Measurements from ENCODE around the gene ELOVL5.

DNA sequence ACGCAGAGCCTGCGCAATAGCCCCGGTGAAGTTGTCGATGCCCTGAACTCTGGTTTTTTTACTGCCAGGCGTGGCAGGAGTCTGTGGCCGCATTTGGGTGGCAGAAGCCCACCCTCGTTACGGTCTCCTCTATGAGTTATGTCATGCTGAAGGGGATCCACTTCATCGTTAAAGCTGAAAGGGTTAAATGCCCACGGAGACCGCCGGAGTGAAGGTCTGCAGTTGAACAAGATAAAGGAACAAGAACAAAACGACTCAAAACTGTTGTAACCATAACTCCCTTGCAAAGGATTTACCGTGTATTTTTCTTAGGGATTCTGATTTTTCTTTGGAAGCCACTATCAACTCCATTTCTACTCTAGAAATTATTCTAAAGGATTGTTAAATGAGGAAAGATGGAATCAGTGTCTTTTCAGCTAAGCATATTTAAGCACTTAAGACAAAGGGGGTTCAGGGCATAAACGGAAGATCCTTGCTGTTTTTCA, 501 bp upstream of the ELOVL5 start:
- TF ChIP-seq, protein P1, sequence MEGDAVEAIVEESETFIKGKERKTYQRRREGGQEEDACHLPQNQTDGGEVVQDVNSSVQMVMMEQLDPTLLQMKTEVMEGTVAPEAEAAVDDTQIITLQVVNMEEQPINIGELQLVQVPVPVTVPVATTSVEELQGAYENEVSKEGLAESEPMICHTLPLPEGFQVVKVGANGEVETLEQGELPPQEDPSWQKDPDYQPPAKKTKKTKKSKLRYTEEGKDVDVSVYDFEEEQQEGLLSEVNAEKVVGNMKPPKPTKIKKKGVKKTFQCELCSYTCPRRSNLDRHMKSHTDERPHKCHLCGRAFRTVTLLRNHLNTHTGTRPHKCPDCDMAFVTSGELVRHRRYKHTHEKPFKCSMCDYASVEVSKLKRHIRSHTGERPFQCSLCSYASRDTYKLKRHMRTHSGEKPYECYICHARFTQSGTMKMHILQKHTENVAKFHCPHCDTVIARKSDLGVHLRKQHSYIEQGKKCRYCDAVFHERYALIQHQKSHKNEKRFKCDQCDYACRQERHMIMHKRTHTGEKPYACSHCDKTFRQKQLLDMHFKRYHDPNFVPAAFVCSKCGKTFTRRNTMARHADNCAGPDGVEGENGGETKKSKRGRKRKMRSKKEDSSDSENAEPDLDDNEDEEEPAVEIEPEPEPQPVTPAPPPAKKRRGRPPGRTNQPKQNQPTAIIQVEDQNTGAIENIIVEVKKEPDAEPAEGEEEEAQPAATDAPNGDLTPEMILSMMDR (conservative IDR thresholded peaks at IDR 0.05; ENCODE audit: low read depth in 2 of 2), result no peak
- TF ChIP-seq STAT1 (IDR thresholded peaks at IDR 0.05; ENCODE audit: unreplicated experiment) (no peak), POLR2AphosphoS5 (IDR thresholded peaks at IDR 0.05; ENCODE audit: low read depth) (no peak), CREB1 (CRISPR knock-in tag; IDR thresholded peaks at IDR 0.05; ENCODE audit: low read depth) (no peak), EZH2 (IDR thresholded peaks at IDR 0.05; ENCODE audit: low read depth, unreplicated experiment) (no peak), EZH2phosphoT487 (IDR thresholded peaks at IDR 0.05; ENCODE audit: unreplicated experiment) (no peak), JUNB (IDR thresholded peaks at IDR 0.05; ENCODE audit: unreplicated experiment) (no peak)
- TF ChIP-seq, protein P2, sequence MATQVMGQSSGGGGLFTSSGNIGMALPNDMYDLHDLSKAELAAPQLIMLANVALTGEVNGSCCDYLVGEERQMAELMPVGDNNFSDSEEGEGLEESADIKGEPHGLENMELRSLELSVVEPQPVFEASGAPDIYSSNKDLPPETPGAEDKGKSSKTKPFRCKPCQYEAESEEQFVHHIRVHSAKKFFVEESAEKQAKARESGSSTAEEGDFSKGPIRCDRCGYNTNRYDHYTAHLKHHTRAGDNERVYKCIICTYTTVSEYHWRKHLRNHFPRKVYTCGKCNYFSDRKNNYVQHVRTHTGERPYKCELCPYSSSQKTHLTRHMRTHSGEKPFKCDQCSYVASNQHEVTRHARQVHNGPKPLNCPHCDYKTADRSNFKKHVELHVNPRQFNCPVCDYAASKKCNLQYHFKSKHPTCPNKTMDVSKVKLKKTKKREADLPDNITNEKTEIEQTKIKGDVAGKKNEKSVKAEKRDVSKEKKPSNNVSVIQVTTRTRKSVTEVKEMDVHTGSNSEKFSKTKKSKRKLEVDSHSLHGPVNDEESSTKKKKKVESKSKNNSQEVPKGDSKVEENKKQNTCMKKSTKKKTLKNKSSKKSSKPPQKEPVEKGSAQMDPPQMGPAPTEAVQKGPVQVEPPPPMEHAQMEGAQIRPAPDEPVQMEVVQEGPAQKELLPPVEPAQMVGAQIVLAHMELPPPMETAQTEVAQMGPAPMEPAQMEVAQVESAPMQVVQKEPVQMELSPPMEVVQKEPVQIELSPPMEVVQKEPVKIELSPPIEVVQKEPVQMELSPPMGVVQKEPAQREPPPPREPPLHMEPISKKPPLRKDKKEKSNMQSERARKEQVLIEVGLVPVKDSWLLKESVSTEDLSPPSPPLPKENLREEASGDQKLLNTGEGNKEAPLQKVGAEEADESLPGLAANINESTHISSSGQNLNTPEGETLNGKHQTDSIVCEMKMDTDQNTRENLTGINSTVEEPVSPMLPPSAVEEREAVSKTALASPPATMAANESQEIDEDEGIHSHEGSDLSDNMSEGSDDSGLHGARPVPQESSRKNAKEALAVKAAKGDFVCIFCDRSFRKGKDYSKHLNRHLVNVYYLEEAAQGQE (IDR thresholded peaks at IDR 0.05; ENCODE audit: unreplicated experiment), result no peak
- TF ChIP-seq, protein P3, sequence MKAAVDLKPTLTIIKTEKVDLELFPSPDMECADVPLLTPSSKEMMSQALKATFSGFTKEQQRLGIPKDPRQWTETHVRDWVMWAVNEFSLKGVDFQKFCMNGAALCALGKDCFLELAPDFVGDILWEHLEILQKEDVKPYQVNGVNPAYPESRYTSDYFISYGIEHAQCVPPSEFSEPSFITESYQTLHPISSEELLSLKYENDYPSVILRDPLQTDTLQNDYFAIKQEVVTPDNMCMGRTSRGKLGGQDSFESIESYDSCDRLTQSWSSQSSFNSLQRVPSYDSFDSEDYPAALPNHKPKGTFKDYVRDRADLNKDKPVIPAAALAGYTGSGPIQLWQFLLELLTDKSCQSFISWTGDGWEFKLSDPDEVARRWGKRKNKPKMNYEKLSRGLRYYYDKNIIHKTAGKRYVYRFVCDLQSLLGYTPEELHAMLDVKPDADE (IDR thresholded peaks at IDR 0.05), result no peak
- TF ChIP-seq, protein P4, sequence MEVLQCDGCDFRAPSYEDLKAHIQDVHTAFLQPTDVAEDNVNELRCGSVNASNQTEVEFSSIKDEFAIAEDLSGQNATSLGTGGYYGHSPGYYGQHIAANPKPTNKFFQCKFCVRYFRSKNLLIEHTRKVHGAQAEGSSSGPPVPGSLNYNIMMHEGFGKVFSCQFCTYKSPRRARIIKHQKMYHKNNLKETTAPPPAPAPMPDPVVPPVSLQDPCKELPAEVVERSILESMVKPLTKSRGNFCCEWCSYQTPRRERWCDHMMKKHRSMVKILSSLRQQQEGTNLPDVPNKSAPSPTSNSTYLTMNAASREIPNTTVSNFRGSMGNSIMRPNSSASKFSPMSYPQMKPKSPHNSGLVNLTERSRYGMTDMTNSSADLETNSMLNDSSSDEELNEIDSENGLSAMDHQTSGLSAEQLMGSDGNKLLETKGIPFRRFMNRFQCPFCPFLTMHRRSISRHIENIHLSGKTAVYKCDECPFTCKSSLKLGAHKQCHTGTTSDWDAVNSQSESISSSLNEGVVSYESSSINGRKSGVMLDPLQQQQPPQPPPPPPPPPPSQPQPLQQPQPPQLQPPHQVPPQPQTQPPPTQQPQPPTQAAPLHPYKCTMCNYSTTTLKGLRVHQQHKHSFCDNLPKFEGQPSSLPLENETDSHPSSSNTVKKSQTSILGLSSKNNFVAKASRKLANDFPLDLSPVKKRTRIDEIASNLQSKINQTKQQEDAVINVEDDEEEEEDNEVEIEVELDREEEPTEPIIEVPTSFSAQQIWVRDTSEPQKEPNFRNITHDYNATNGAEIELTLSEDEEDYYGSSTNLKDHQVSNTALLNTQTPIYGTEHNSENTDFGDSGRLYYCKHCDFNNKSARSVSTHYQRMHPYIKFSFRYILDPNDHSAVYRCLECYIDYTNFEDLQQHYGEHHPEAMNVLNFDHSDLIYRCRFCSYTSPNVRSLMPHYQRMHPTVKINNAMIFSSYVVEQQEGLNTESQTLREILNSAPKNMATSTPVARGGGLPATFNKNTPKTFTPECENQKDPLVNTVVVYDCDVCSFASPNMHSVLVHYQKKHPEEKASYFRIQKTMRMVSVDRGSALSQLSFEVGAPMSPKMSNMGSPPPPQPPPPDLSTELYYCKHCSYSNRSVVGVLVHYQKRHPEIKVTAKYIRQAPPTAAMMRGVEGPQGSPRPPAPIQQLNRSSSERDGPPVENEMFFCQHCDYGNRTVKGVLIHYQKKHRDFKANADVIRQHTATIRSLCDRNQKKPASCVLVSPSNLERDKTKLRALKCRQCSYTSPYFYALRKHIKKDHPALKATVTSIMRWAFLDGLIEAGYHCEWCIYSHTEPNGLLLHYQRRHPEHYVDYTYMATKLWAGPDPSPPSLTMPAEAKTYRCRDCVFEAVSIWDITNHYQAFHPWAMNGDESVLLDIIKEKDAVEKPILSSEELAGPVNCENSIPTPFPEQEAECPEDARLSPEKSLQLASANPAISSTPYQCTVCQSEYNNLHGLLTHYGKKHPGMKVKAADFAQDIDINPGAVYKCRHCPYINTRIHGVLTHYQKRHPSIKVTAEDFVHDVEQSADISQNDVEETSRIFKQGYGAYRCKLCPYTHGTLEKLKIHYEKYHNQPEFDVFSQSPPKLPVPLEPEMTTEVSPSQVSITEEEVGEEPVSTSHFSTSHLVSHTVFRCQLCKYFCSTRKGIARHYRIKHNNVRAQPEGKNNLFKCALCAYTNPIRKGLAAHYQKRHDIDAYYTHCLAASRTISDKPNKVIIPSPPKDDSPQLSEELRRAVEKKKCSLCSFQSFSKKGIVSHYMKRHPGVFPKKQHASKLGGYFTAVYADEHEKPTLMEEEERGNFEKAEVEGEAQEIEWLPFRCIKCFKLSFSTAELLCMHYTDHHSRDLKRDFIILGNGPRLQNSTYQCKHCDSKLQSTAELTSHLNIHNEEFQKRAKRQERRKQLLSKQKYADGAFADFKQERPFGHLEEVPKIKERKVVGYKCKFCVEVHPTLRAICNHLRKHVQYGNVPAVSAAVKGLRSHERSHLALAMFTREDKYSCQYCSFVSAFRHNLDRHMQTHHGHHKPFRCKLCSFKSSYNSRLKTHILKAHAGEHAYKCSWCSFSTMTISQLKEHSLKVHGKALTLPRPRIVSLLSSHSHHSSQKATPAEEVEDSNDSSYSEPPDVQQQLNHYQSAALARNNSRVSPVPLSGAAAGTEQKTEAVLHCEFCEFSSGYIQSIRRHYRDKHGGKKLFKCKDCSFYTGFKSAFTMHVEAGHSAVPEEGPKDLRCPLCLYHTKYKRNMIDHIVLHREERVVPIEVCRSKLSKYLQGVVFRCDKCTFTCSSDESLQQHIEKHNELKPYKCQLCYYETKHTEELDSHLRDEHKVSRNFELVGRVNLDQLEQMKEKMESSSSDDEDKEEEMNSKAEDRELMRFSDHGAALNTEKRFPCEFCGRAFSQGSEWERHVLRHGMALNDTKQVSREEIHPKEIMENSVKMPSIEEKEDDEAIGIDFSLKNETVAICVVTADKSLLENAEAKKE (CRISPR knock-in tag; IDR thresholded peaks at IDR 0.05), result no peak

All from GM23338 (cell line).